Ovary (tissue), 9 donors: Measurements from ENCODE around the gene SNX8. TPM values are rescaled to one million over a fixed set of nuclear protein-coding genes. Genes with fewer than 3 reads are reported as not detected.
"Not testable (repeated sequence)": the region's sequence is repeated elsewhere in the genome, so short reads cannot be mapped to it uniquely, and the experiment has no call there.

Experiments
- DNase-seq, 5 donors: peaks; one replicate each; pipeline ENCODE4 v3.0.0-alpha.2; 2019 to 2020
- H3K27ac ChIP-seq, 2 donors: fragments of 200-600 bp; one replicate each; pipeline versions ENCODE4 v1.5.1 to v1.8.0; 2019 to 2022
- H3K27me3 ChIP-seq: fragments of 200-600 bp; one replicate; pipeline ENCODE4 v1.8.0; 2022
- H3K36me3 ChIP-seq: fragments of 200-600 bp; sonication (generic); one replicate; pipeline ENCODE4 v1.5.1; 2019
- H3K4me1 ChIP-seq: one replicate; pipeline ENCODE4 v1.8.1; 2013; ENCODE audit warnings: mild to moderate bottlenecking, moderate library complexity; ENCODE audit not compliant: insufficient read depth
- H3K4me3 ChIP-seq: fragments of 200-600 bp; sonication (generic); one replicate; pipeline ENCODE4 v1.5.1; 2017
- H3K9me3 ChIP-seq, 2 donors: fragments of 200-600 bp in 1 of 2; sonication (generic) in 1 of 2; one replicate each; pipeline versions ENCODE4 v1.5.1 to v1.8.1; 2013 to 2019; ENCODE audit warnings: mild to moderate bottlenecking in 1 of 2, moderate library complexity in 1 of 2
- EP300 ChIP-seq: sonication (generic); formaldehyde crosslinking; IDR thresholded peaks from one replicate; pipeline ENCODE4 v1.6.1; 2017; ENCODE audit warnings: antibody characterized with exemption
- POLR2A ChIP-seq: fragments of 450-650 bp; IDR thresholded peaks from one replicate; pipeline ENCODE4 v1.6.1; 2017; ENCODE audit warnings: antibody characterized with exemption, mild to moderate bottlenecking, moderate library complexity
- WGBS, 3 donors: extraction: QIAGEN DNeasy Blood & Tissue Kit in 1 of 3; methylation state at CpG; one replicate each; pipeline versions ENCODE4 v1.1.5 to v1.1.7; 2013 to 2017; 5-methylcytosine and 5-hydroxymethylcytosine counted together
- intact Hi-C, 4 donors: fragments of 100-400 bp; cut with DNase I; formaldehyde crosslinking; loops; one replicate each; pipeline versions ENCODE4 v1.11.0 to v1.15.1; 2022 to 2023
- polyA plus RNA-seq, 2 donors: library from polyadenylated mRNA; stranded (reverse); fragments of 200-250 nt in 1 of 2; fragments of 350-450 nt in 1 of 2; fragmentation: Illumina TruSeq in 1 of 2; extraction: RNeasy Lipid Tissue Mini Kit (QIAGEN cat#74804) in 1 of 2; gene quantifications; one replicate each; pipeline ENCODE4 v1.2.3, GENCODE V29; 2013 to 2014
- total RNA-seq, 7 donors: library from RNA; depleted of rRNA in 2 of 7; stranded (reverse); fragments of >200 nt in 2 of 7; fragmentation: NEBNext Ultra II Directional in 3 of 7; extraction: Animal tissue kit (Norgen Biotek cat#: 25700) in 3 of 7; gene quantifications; one replicate each; pipeline versions ENCODE4 v1.1.0 to v1.2.4, GENCODE V29; 2016 to 2023
- TF ChIP-seq, protein P1 (sequence below), 3 donors: fragments of 450-650 bp in 2 of 3; fragments of 200-600 bp in 1 of 3; IDR thresholded peaks; one replicate each; pipeline versions ENCODE4 v1.5.1 to v1.8.0; 2016 to 2022; ENCODE audit warnings: antibody characterized with exemption in 3 of 3, mild to moderate bottlenecking in 1 of 3
- donor health status: DM: no; HTN: no; CAD: no; lungs with moderate emphysema.
- donor health status: DM: no; HTN: no; CAD: no.
- donor health status: Bipolar disorder and iron deficiency.
- donor health status: DM: yes; HTN: yes; CAD: no.
- donor health status: DM: no; HTN: no; CAD: no.
- donor health status: DM: yes; HTN: yes; CAD: no.

SNX8 gene
- total and polyA plus RNA-seq, 9 donors = 3.2 to 37.2 (median 19.2) TPM

DNA sequence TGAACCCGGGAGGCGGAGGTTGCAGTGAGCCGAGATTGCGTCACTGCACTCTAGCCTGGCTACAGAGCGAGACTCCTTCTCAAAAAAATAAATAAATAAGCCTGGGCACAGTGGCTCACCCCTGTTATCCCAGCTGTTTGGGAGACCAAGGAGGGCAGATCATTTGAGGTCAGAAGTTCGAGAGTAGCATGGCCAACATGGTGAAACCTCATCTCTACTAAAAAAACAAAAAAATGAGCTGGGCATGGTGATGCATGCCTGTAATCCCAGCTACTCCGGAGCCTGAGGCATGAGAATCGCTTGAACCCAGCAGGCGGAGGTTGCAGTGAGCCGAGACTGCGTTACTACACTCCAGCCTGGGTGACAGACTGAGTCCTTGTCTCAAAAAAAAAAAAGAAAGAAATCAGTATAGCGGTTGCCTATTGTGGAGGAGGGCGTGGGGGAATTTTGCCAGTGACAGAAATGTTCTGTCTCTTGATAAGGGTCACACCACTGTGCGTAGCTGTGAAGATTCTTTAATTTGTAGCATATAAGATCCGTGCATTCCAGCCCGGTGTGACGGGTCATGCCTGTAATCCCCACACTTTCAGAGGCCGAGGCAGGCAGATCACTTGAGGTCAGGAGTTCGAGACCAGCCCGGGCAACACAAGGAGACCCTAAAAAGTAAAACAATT lies 22.5 kb upstream of the SNX8 start:
- Histone ChIP-seq H3K27ac (no peak overlapping the region), H3K27me3 (no peaks in the 10 kb centered on the region), H3K36me3 (no peaks in the 10 kb centered on the region), H3K4me3 (no peak overlapping the region), H3K4me1 (no peaks in the 10 kb centered on the region), H3K9me3 (no peaks in the 10 kb centered on the region)
- 91 to 93% (median 91%) methylated on average over 20 of the region's 20 CpGs for WGBS, 3 donors
- DNase-seq = no peak
- TF ChIP-seq EP300 (no peak), POLR2A (no peak)
- intact Hi-C loops = no loop called here

DNA sequence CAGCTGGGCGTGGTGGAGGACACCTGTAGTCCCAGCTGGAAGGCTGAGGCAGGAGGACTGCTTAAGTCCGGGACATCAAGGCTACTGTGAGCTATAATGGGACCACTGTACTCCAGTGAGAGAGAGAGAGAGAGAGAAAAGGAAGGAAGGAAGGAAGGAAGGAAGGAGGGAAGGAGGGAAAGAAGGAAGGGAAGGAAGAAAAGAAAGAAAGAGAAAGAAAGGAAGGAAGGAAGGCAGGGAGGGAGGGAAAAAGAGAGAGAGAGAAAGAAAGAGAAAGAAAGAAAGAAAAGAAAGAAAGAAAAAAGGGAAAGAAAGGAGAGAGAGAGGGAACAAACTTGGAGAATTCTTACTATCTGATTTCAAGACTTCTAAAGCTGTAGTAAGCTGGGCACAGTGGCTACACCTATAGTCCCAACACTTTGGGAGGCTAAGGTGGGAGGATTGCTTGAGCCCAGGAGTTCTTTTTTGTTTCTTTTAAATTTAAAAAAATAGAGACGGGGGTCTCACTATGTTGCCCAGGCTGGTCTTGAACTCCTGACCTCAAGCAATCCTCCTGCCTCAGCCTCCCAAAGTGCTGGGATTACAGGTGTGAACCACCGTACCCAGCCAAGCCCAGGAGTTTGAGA lies 18.5 kb upstream of the SNX8 start:
- intact Hi-C loops, H3K4me1 ChIP-seq: not testable (repeated sequence)

DNA sequence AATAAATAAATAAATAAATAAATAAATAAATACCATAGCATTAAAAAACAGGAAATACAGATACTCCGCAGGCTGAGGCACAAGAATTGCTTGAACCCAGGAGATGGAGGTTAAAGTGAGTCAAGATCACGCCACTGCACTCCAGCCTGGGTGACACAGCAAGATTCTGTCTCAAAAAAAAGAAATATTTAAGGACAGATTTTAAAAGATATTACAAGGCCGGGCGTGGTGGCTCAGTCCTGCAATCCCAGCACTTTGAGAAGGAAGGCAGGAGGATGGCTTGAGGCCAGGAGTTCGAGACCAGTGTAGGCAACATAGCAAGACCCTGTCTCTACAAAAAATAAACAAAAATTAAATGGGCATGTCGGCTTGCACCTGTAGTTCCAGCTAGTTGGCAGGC lies 17.5 kb upstream of the SNX8 start:
- no peaks in the 10 kb centered on the region for H3K36me3 ChIP-seq
- intact Hi-C loops = no loop called here
- DNase-seq = no peak
- no peak for TF ChIP-seq POLR2A
- TF ChIP-seq EP300 = no peak
- TF ChIP-seq, protein P1, sequence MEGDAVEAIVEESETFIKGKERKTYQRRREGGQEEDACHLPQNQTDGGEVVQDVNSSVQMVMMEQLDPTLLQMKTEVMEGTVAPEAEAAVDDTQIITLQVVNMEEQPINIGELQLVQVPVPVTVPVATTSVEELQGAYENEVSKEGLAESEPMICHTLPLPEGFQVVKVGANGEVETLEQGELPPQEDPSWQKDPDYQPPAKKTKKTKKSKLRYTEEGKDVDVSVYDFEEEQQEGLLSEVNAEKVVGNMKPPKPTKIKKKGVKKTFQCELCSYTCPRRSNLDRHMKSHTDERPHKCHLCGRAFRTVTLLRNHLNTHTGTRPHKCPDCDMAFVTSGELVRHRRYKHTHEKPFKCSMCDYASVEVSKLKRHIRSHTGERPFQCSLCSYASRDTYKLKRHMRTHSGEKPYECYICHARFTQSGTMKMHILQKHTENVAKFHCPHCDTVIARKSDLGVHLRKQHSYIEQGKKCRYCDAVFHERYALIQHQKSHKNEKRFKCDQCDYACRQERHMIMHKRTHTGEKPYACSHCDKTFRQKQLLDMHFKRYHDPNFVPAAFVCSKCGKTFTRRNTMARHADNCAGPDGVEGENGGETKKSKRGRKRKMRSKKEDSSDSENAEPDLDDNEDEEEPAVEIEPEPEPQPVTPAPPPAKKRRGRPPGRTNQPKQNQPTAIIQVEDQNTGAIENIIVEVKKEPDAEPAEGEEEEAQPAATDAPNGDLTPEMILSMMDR (IDR thresholded peaks at IDR 0.05) = no peak
- H3K4me3 ChIP-seq = no peak overlapping the region
- H3K9me3 ChIP-seq = no peaks in the 10 kb centered on the region
- no peaks in the 10 kb centered on the region for H3K4me1 ChIP-seq
- H3K27me3 ChIP-seq = no peaks in the 10 kb centered on the region
- 91 to 96% (median 92%) methylated on average over 6 of the region's 6 CpGs for WGBS, 3 donors
- no peak overlapping the region for H3K27ac ChIP-seq

More for the DNA sequence above, 18.5 kb upstream of the SNX8 start:
- not testable (repeated sequence) for H3K27me3 ChIP-seq, H3K27ac ChIP-seq, H3K36me3 ChIP-seq, DNase-seq, H3K9me3 ChIP-seq, H3K4me3 ChIP-seq
- WGBS, 3 donors = 86 to 92% (median 87%) methylated on average over 4 of the region's 4 CpGs

DNA sequence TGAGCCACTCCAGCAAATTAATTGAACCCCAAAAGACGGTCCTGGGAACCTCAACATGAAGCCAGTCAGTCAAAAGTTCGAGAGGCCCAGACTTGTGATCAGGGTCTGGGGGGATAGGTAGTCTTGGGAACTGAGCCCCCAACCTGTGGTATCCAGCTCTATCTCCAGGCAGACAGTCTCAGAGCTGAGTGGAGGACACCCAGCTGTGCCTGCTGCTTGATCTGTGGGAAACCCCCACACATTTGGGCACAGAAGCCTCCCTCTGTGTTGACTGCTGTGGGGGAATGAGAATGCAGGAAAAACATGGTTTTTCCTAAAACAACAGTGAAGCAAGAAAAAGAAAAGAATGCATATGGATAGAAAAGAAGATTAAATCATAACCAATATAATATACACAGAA lies 16.3 kb upstream of the SNX8 start:
- Histone ChIP-seq H3K4me3 (no peak overlapping the region), H3K27me3 (no peaks in the 10 kb centered on the region), H3K9me3 (no peaks in the 10 kb centered on the region), H3K4me1 (no peaks in the 10 kb centered on the region), H3K36me3 (no peaks in the 10 kb centered on the region), H3K27ac (no peak overlapping the region)
- WGBS, 3 donors = 66 to 76% (median 70%) methylated on average over 2 of the region's 2 CpGs
- TF ChIP-seq, protein P1 (IDR thresholded peaks at IDR 0.05) = no peak
- TF ChIP-seq EP300 = no peak
- TF ChIP-seq POLR2A = no peak
- DNase-seq = no peak
- intact Hi-C loops = no loop called here

DNA sequence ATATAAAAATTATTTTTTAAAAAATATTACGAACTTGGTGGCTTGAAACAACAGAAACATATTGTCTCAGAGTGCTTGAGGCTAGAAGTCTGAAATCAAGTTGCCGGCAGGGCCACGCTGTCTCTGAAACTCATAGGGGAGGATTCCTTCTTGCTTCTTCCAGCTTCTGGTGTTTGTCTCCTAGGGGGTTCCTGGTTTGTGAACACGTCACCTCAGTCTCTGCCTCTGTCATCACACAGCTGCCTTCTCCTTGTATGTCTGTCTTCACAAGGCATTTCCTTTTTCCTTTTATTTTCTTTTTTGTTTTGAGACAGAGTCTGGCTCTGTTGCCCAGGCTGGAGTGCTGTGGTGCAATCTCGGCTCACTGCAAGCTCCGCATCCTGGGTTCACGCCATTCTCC lies 12.7 kb upstream of the SNX8 start:
- intact Hi-C loops = no loop called here
- Histone ChIP-seq H3K27me3 (no peaks in the 10 kb centered on the region), H3K9me3 (no peaks in the 10 kb centered on the region), H3K27ac (no peak overlapping the region), H3K4me1 (no peaks in the 10 kb centered on the region), H3K4me3 (no peak overlapping the region), H3K36me3 (no peaks in the 10 kb centered on the region)
- WGBS, 3 donors = 85 to 90% (median 90%) methylated on average over 7 of the region's 7 CpGs
- DNase-seq = no peak
- TF ChIP-seq POLR2A = no peak
- TF ChIP-seq EP300 = no peak
- TF ChIP-seq, protein P1 (IDR thresholded peaks at IDR 0.05) = no peak
